ENCODE data around the gene LBH. TPM values are rescaled to one million over a fixed set of nuclear protein-coding genes. Genes with fewer than 3 reads are reported as not detected.
A peak's percentile ranks its signal among the peaks of the same experiment; 100 is the strongest.

The LBH gene
- total RNA-seq, 1 donor from 2014 or later = 16.7 TPM

DNA sequence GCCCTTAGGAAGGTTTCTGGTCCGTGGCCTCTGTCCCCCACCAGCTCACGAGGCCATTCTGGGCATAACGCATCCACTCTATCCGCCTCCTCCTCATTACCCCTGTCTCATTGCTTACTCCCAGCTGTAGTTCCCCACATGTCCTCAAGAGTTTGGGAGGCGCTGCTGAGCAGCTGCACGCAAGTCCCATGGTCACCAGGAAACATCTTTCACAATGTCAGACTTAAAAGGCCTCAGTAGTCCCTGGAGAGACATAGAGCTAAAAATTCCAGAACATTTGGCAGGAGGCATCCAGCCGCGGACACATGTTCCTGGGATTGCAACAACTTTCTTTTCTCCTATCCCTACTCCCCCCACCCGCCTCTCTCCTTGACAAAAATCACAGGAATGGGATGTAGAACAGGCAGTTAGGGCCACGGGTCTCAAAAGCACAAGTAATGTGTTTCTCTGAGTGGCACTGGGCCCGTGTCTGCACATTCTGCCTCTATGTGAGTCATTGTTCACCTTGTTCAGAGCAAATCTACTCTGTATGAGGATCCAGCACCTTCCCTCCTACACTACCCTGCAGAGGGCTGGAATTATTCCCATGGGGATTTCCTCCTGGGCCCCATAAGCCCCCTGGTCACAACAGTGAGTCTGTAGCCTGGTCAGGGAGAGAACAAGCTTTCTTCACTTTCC is 8.1 kb downstream of the LBH start:
- Mint-ChIP-seq H3K9me3 (peaks cover 3% of the 10 kb centered on the region), H3K27ac (ENCODE audit: unreplicated experiment) (no peak overlapping the region), H3K4me3 (peak overlapping the region; percentile 5), H3K36me3 (ENCODE audit: low read depth) (peaks cover 3% of the 10 kb centered on the region), H3K4me1 (peaks cover 5% of the 10 kb centered on the region), H3K27me3 (ENCODE audit: low read depth) (peaks cover 5% of the 10 kb centered on the region)
- peak; percentile 71 for DNase-seq (ENCODE audit: low read depth, low spot score)
- peak; percentile 79 for TF ChIP-seq CTCF (conservative IDR thresholded peaks at IDR 0.05)

DNA sequence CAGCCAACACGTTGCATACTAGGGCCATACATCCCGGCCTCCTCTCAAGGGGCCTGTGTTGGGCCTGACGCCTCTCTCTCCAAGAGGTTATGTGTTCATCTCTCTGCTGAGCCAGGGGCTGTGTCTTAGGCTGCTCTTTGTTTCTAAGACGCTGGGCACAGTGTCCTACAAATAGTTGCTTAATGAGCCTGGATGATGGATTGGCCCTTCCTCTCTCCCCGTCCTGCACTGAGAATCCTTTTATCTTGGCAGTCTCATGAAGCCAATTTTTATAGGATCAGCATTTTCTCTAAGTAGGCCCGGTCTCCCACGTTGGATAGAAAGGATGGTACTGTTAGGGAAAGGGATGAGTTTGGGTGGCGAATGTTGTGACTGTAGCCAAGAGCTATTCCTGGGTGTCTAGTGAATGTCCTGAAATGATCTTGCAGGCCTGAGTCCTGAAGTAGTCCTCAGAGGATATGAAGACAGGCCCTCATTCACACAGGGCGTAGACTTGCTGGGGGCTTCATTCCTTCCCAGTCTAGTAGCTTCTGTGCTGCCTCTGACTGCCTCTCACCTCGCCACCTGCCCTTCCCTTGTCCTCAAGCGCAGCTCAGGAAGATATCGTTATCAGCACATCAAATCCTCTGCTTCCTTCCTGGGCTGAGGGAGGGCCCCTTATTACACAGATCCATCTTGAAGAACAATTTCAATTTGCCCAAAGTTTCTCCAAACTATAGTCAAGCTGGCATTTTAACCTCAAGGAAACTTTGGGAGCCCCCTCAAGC is 8.8 kb downstream of the LBH start:
- H3K27ac Mint-ChIP-seq (ENCODE audit: unreplicated experiment) = no peak overlapping the region
- peaks cover 3% of the 10 kb centered on the region for H3K9me3 Mint-ChIP-seq
- no peak for TF ChIP-seq CTCF (conservative IDR thresholded peaks at IDR 0.05)
- DNase-seq (ENCODE audit: low read depth, low spot score) = no peak
- no peak overlapping the region for H3K4me3 Mint-ChIP-seq
- H3K36me3 Mint-ChIP-seq (ENCODE audit: low read depth) = peaks cover 3% of the 10 kb centered on the region
- H3K4me1 Mint-ChIP-seq = peaks cover 5% of the 10 kb centered on the region
- peaks cover 3% of the 10 kb centered on the region for H3K27me3 Mint-ChIP-seq (ENCODE audit: low read depth)

DNA sequence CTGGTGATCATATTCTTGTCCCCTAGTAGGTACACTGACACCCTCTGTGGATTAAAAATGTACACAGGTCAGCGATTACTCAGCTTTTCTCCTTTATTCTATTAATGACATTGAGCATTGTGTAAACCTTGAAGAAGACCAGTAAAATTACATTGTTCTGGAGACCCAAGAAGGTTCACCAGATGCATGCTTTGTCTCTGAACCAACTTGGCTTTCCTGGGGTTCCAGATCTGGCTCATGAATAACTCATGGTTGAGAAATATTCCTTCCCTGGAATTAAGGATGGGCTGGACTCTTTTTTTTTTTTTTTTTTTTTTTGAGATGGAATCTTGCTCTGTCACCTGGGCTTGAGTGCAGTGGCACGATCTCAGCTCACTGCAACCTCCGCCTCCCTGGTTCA is 11.9 kb downstream of the LBH start:
- Mint-ChIP-seq H3K27ac (ENCODE audit: unreplicated experiment) (no peak overlapping the region), H3K4me3 (no peak overlapping the region), H3K9me3 (peaks cover 3% of the 10 kb centered on the region), H3K36me3 (ENCODE audit: low read depth) (peaks cover 3% of the 10 kb centered on the region), H3K27me3 (ENCODE audit: low read depth) (peaks cover 2% of the 10 kb centered on the region), H3K4me1 (peaks cover 5% of the 10 kb centered on the region)
- DNase-seq (ENCODE audit: low read depth, low spot score) = no peak
- no peak for TF ChIP-seq CTCF (conservative IDR thresholded peaks at IDR 0.05)

DNA sequence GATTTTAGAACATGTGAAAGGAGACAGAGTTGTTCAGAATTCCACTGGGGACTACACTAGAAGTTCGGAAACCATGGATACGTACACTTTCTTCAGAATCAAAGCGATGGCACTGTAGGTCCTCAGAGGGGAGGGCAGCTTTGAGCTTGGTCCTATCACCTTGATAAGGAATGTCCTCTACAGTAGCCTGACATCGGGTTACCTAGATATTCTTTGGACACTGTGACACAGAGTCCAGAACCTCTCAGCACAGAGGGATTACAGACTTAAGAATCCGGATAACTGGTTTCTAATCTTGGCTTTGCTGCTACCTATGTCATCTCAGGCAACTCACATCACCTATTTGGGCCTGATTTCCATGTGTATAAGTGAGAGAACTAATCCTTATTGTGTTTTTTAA is 14.0 kb downstream of the LBH start:
- Mint-ChIP-seq H3K27me3 (ENCODE audit: low read depth) (no peaks in the 10 kb centered on the region), H3K4me3 (no peak overlapping the region), H3K36me3 (ENCODE audit: low read depth) (no peaks in the 10 kb centered on the region), H3K4me1 (peaks cover 13% of the 10 kb centered on the region), H3K27ac (ENCODE audit: unreplicated experiment) (no peak overlapping the region), H3K9me3 (no peaks in the 10 kb centered on the region)
- no peak for DNase-seq (ENCODE audit: low read depth, low spot score)
- TF ChIP-seq CTCF (conservative IDR thresholded peaks at IDR 0.05) = no peak

- H3K36me3 Mint-ChIP-seq (ENCODE audit: low read depth) = no peaks in the 10 kb centered on the region
- H3K27me3 Mint-ChIP-seq (ENCODE audit: low read depth) = no peaks in the 10 kb centered on the region
- H3K27ac Mint-ChIP-seq (ENCODE audit: unreplicated experiment) = no peak overlapping the region
- TF ChIP-seq CTCF (conservative IDR thresholded peaks at IDR 0.05) = no peak
- no peak for DNase-seq (ENCODE audit: low read depth, low spot score)
- no peaks in the 10 kb centered on the region for H3K9me3 Mint-ChIP-seq
- no peak overlapping the region for H3K4me3 Mint-ChIP-seq
- H3K4me1 Mint-ChIP-seq = peaks cover 21% of the 10 kb centered on the region
Observed at GRCh38 chr2:30248791-30249190, 17.5 kb downstream of the LBH start.
